GM18951 (cell line): ENCODE data around the gene DEFB114.
"Not testable (repeated sequence)": the region's sequence is repeated elsewhere in the genome, so short reads cannot be mapped to it uniquely, and the experiment has no call there.

ENCODE experiments used
- POLR2A ChIP-seq: IDR thresholded peaks from 4 replicates; pipeline ENCODE4 v1.6.1; 2011; ENCODE audit warnings: mild to moderate bottlenecking; ENCODE audit not compliant: insufficient read length, insufficient read depth; ENCODE audit errors: extremely low read depth
- in situ Hi-C: fragments of 300-500 bp; cut with MboI; formaldehyde crosslinking; loops from one replicate; pipeline ENCODE4 v1.12.0; 2022; ENCODE audit warnings: low sequenced_read_pairs, mixed read lengths, inconsistent platforms; ENCODE audit not compliant: unreplicated experiment

Gene DEFB114

DNA sequence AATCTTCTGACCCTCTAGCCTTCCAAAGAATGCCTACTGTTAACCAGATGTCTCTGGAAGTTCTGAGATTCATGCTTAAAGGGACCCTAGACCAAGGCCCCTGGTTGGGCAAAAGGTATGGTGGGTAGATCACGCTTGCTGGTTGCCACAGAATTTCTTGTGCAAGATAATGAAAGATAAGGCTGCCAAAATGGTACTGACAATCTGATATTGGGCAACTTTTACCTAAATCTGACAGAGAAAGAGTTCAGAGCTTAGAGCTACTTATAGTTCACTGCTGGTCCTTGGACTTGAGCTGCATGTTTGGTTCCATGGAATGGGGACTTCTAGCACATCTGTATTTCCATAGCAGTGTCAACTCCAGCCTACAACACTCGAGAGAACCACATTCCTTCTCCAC, 12.0 kb downstream of the DEFB114 start:
- in situ Hi-C loops, result no loop called here
- no peak for TF ChIP-seq POLR2A

DNA sequence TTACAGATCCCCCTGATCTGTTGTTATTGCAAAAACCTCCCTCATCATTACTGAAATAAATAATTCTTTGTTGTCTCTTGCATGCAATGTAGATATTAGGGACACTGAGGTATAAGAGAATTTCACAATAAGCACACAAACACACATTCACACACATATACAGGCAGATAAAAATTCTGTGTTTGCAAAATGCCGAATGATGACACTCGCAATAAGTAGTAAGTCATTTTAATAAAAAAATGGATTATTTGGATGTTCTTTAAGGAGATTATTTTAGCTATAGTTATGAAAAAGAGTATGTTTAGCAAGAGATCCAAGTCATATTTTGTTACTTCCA, 13.6 kb downstream of the DEFB114 start:
- in situ Hi-C loops, result no loop called here
- TF ChIP-seq POLR2A, result no peak

DNA sequence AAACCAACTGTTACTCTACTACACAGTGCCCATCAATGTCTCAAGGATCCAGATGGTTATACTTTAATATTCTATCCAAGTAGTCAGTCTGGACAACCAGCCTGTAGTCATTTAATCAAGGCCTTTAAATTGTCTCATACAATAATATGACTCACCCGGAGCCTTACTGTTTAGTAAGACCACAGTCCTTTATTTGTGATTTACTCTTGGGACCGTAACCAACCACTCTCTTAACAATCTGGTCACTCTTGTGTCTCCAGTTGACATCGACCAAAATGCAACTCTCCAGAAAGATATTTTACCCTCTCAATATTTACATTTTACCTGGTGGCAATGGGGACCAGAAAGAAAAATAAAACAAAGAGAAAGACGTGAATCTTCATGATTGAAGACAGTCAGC, 14.9 kb downstream of the DEFB114 start:
- in situ Hi-C loops, result no loop called here

DNA sequence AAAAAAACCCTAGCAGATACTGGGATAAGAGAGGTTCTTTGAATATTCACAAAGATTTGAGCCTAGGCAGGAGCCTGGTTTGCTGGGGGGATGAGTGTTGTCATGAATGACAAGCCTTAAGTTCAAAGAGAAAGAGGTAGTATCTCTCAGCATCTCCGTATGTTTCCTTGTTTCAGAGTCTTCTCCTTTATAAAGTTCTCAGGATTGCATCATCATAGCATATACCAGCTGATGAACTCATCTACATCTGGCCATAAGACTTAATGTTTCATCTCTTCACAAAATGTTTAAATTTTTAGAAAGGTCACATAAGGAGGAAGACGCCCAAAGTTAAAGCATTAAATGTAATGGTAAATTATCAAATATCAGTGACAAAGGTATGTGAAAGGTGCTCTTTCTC, 17.1 kb downstream of the DEFB114 start:
- in situ Hi-C loops, result no loop called here
- no peak for TF ChIP-seq POLR2A

More for the DNA sequence above, 14.9 kb downstream of the DEFB114 start:
- no peak for TF ChIP-seq POLR2A

DNA sequence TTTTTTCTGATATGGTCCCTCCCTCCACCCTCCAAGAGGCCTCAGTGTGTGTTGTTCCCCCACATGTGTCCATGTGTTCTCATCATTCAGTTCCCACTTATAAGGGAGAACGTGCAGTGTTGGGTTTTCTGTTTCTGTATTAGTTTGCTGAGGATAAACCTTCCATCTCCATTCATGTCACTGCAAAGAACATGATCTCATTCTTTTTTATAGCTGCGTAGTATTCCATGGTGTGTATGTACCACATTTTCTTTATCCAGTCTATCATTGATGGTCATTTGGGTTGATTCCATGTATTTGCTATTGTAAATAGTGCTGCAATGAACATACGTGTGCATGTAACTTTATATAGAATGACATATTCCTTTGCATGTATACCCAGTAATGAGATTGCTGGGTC, 19.9 kb downstream of the DEFB114 start:
- in situ Hi-C loops, result not testable (repeated sequence)

DNA sequence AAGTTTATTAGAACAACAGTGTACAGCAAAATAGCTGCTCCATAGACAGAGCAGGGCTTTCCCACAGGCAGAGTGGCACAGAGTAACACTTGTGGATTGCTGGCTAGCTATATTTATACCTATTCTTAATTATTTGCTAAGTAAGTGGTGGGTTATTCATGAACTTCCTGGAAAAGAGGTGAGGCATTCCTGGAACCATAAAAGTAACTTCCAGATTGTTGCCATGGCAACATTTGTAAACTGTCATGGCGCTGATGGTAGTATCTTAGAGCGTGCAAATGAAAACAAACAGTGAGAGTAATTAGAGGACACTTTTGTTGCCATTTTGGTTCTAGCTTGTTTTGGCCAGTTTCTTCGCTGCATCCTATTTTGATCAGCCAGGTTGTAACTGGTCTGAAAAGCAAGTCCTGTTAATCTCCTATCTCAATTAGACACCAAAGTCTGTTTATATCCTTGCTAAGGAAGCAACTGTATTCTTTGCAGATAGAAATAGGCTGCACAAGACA, 23.9 kb downstream of the DEFB114 start:
- no peak for TF ChIP-seq POLR2A
- in situ Hi-C loops, result no loop called here

DNA sequence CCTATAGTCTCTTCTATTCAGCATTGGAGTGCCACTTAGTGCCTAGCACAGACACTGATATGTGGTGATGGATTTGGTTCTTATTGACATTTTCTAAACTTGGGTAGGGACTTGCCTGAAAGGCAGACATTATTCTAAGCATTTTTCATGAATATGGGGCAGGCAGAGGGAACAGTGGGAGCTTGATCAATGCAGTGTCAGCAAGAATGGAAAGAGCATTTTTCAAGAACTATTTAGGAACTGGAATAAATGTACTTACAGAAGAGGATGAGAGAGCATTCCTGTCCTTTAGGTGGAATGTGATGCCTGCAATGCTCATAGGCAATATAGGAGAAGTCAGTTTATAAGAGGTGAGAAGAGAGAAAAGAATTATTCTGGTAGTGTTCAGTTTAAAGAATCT, 26.2 kb downstream of the DEFB114 start:
- no peak for TF ChIP-seq POLR2A
- in situ Hi-C loops, result no loop called here

DNA sequence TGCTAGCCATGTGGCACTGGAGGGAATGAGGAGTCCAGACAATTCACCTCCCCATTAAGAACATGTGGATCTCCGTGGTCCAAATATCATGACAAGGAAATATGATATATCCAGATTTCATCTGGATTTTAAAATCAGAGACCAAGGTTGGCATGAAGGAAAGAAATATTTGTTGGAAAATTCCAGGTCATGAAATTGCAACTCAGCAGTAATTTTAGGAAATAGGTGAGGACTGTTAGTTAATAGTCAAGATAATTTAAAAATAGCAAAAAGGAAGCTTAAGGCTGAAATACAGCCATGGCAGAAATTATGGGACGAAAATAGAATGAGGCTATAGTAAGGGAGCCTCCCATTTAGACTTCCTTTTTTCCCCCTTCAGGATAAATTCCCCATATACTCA, 26.9 kb downstream of the DEFB114 start:
- in situ Hi-C loops, result no loop called here
- no peak for TF ChIP-seq POLR2A

DNA sequence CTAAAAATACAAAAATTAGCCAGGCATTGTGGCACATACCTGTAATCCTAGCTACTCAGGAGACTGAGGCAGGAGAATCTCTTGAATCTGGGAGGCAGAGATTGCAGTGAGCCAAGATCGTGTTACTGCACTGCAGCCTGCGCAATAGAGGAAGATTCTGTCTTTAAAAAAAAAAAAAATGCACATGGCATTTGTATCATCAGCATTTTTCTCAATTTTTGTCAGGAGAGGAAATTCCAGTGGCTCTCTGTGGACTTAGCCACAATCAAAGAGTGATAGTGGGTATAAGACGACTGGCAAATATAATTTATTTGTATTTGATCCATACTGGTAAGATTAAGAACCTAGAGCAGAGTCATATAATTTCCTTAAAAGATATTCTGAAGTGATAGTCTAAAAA, 28.6 kb downstream of the DEFB114 start:
- no peak for TF ChIP-seq POLR2A
- in situ Hi-C loops, result no loop called here

DNA sequence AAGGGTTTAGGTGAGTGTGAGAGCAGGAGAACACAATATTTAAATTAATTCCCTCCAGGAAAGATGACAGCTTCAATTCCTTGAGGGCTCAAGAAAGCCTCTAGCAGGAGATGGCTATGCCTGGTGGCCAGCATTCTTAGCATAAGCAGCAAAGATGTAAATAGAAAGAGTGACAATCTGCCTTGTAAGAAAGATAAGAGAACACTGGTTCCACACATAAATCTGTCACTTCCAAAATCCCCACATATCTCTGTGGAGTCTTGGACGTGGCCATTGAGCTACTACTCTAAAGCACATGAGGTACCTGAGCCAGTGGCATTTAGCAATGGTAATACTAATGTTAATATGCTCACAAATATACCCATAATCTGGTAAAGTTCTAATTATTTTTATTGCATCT, 29.2 kb downstream of the DEFB114 start:
- no peak for TF ChIP-seq POLR2A
- in situ Hi-C loops, result no loop called here

DNA sequence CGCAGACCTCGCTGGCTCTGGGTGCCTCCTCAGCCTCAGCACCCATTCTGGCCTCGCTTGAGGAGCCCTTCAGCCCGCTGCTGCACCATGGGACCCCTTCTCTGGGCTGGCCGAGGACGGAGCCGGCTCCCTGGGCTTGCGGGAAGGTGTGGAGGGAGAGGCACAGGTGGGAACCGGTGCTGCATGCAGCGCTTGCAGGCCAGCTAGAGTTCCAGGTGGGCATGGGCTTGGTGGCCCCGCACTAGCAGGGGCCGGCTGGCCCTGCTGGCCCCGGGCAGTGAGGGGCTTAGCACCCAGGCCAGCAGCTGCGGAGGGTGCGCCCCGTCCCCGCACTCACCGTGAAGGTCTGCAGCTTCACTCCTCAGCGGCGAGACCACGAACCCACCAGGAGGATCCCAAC, 30.4 kb downstream of the DEFB114 start:
- no peak for TF ChIP-seq POLR2A
- in situ Hi-C loops, result no loop called here

DNA sequence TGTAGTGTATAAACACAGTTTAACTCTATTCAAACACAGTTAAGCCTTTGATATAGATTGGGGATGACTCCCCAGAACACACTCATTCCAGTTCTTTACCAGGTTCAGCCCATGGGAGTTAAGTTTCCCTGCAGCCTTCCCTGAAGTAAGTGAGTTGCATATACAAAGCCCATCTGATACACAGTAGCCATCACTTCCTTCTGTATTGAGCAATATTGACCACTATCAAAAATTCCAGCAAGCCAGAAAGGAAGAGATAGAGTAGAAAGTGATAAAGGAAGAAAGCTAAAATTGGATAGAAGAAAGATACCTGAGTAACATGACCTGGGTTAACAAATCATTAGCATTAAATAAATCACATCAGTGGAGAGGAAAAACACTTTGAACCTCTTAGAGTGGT, 34.6 kb downstream of the DEFB114 start:
- no peak for TF ChIP-seq POLR2A
- in situ Hi-C loops, result no loop called here

DNA sequence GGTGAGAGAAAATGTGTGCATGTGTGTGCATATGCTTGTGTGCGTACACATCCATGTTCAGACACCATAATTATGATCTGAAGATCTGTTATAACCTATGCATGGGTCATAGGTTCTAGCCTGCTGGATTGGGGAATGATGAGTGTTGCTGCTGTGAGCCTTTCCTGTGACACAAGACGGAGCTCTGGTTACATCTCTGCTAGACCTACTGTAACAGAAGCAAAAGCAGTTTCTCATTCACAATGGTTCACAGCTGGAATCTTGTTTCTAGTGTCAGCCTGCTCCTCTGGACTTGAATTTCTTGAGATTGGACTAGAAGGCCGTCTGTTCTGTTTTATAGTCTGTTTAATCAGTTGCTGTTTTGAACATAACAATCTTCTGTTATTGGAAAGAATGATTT, 40.1 kb downstream of the DEFB114 start:
- in situ Hi-C loops, result no loop called here
- TF ChIP-seq POLR2A, result no peak

DNA sequence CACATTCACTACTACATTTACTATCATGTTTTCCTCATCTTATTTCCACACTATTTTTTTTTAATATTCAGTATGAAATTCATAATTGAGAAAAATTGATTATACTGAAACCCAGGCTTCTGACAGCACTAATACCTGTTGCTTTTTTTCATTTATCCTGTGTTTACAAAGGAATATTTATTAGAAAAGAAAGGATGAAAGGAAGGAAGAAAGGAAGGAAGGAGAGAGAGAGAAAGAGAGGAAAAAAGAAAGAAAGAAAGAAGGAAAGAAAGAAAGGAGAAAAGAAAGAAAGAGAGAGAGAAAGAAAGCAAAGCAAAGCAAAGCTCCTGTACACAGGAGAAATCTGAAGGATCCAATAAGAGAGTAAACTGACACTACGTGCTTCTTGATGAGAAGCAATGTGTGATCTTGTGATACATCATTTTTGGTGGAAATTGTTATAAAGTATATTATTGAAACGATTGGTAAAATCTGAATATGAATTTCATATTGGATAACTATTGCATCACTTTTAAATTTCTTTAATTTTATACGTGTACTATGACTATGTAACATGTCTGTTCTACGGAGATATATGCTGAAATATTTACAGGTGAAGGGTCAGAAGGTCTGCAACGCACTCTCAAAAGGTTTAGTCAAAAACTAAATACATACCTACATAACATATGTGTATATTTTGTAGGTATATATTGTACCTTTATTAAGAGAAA, 43.9 kb downstream of the DEFB114 start:
- in situ Hi-C loops, result no loop called here
- no peak for TF ChIP-seq POLR2A

DNA sequence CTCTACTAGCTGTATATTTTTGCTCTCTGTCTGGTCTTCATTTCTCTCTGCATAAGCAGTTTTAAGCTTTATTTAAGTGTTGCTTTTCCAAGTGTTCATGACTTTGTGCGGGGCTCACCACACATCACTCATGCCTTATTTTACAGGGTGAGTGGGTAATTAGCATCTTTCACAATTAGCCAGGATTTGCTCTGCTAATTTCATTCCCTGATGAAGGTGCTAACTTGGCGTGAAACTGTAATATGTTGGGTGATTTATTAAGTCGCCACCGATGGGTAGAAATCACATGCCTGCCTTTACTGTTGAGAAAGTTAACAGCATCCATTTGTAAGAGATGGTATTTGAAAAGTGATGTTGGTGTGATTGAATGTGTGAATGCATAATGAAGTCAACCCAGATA, 44.7 kb downstream of the DEFB114 start:
- in situ Hi-C loops, result no loop called here
- no peak for TF ChIP-seq POLR2A
